ENCODE results near the gene HDGFL3.

DNA sequence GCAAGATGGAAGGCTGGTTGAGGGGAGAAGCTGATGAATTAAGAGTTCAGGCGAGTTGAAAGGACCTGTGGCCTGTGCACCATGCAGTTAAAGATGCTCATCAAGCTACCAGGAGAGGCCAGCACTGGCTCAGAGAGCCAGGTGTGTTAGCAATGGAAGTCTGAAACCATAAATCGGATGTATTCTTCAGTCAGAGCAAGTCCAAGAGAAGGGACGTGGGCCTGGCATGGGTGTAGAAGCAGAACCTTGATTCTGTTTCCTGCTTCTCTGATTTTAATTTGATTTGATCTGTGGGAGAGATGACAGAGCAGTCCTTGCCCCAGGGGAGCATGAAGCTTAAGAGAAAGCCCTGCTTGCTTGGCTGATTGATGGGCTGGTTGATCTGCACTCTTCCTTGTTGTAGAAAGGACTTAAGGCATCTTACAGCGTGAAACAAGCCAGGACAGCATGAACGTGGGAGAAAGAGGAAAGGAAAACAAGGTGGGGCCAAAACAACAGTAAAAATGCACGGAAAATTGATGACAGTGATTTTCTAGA lies 89.3 kb downstream of the HDGFL3 start:
- no peak for TF ChIP-seq POLR2AphosphoS5 (IDR thresholded peaks at IDR 0.05; ENCODE audit: borderline replicate concordance, low read depth, low read length)
- TF ChIP-seq EZH2 (IDR thresholded peaks at IDR 0.05), result no peak
